Lower leg skin (tissue), 4 donors: ENCODE measurements around the gene COMT. TPM values are rescaled to one million over a fixed set of nuclear protein-coding genes. Genes with fewer than 3 reads are reported as not detected.
"Not testable (repeated sequence)": the region's sequence is repeated elsewhere in the genome, so short reads cannot be mapped to it uniquely, and the experiment has no call there.

ENCODE experiments used
- DNase-seq, 2 donors: peaks; one replicate each; pipeline ENCODE4 v3.0.0-alpha.2; 2019; ENCODE audit warnings: low spot score in 2 of 2
- H3K4me3 ChIP-seq: fragments of 200-600 bp; sonication (generic); 2 replicates; pipeline ENCODE4 v1.5.1; 2017; ENCODE audit warnings: mild to moderate bottlenecking, low read depth; ENCODE audit not compliant: poor library complexity, severe bottlenecking
- POLR2A ChIP-seq, 2 donors: fragments of 450-650 bp; IDR thresholded peaks; one replicate each; pipeline ENCODE4 v1.6.1; 2016 to 2017; ENCODE audit warnings: antibody characterized with exemption in 2 of 2, mild to moderate bottlenecking in 1 of 2, moderate library complexity in 1 of 2
- WGBS, 2 donors: methylation state at CpG; one replicate each; pipeline ENCODE4 v1.1.5; 2018; 5-methylcytosine and 5-hydroxymethylcytosine counted together
- intact Hi-C: fragments of 100-400 bp; cut with DNase I; formaldehyde crosslinking; loops from one replicate; pipeline ENCODE4 v1.15.0; 2023; ENCODE audit warnings: low total_unique reads
- total RNA-seq, 4 donors: library from RNA; depleted of rRNA; stranded (reverse); fragments of >200 nt; gene quantifications; one replicate each; pipeline ENCODE4 v1.1.0, GENCODE V29; 2016
- TF ChIP-seq, protein P1 (sequence below), 3 donors: fragments of 450-650 bp; IDR thresholded peaks; one replicate each; pipeline ENCODE4 v1.5.1; 2016; ENCODE audit warnings: antibody characterized with exemption in 3 of 3, mild to moderate bottlenecking in 3 of 3, moderate library complexity in 2 of 3

COMT gene
- total RNA-seq, 4 donors from 2014 or later = 224 to 306 (median 272) TPM

GRCh38 chr22:19930551-19931486 lies 10.8 kb upstream of the COMT start:
- DNase-seq = no peak
- no peak for TF ChIP-seq POLR2A (IDR thresholded peaks at IDR 0.05)
- TF ChIP-seq, protein P1, sequence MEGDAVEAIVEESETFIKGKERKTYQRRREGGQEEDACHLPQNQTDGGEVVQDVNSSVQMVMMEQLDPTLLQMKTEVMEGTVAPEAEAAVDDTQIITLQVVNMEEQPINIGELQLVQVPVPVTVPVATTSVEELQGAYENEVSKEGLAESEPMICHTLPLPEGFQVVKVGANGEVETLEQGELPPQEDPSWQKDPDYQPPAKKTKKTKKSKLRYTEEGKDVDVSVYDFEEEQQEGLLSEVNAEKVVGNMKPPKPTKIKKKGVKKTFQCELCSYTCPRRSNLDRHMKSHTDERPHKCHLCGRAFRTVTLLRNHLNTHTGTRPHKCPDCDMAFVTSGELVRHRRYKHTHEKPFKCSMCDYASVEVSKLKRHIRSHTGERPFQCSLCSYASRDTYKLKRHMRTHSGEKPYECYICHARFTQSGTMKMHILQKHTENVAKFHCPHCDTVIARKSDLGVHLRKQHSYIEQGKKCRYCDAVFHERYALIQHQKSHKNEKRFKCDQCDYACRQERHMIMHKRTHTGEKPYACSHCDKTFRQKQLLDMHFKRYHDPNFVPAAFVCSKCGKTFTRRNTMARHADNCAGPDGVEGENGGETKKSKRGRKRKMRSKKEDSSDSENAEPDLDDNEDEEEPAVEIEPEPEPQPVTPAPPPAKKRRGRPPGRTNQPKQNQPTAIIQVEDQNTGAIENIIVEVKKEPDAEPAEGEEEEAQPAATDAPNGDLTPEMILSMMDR (IDR thresholded peaks at IDR 0.05) = no peak
- intact Hi-C loops = no loop called here
- no peak overlapping the region for H3K4me3 ChIP-seq
- 90 to 92% methylated on average over 21 of the region's 21 CpGs for WGBS, 2 donors

GRCh38 chr22:19931514-19931913 lies 10.1 kb upstream of the COMT start:
- 96% methylated on average over 8 of the region's 8 CpGs for WGBS, 2 donors
- TF ChIP-seq, protein P1 (IDR thresholded peaks at IDR 0.05) = no peak
- TF ChIP-seq POLR2A (IDR thresholded peaks at IDR 0.05) = no peak
- intact Hi-C loops = no loop called here

DNA sequence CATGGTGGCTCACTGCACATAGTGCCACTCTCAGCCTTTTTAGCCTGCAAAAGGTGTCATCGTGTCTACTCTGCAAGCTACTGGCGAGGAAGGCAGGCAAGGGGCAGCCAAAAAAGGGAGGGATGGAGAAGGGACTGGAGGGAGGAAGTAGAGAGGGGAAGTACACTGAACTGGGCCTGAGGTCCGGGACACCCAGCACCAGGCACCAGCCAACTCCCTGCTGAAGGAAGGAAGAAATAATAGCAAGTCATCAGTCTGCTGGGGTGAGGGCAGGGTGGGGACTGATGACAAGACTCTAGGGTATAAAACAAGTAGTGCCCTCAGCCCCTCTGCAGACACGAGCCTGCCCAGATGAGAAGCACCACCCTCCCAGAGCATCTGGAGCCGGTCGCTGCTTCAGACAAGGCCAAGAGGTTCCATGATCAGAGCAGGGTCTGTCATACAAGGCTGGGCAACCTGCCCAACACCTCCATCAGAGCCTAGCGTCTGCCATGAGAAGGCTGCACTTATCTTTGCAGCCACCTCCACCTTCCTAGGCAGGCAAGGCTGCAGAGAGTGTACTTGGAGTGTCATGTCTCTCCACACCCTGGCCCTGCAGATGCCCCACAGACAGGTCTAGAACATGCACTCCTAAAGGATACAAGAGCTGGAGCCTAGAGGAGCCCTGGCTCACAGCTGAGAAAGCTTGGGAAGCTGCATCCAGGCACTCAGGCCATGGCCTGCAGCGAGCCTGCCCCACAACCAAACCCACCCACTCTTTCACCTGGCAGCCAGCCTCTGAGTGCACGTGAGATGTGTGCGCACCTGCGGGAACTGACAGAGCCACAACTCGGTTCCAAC lies 9.0 kb upstream of the COMT start:
- DNase-seq = peak in 1 of 2 donors; percentile 41
- 56 to 68% methylated on average over 12 of the region's 12 CpGs for WGBS, 2 donors
- H3K4me3 ChIP-seq = no peak overlapping the region
- intact Hi-C loops = no loop called here
- TF ChIP-seq, protein P1 (IDR thresholded peaks at IDR 0.05) = no peak
- no peak for TF ChIP-seq POLR2A (IDR thresholded peaks at IDR 0.05)

More at GRCh38 chr22:19931514-19931913, 10.1 kb upstream of the COMT start:
- no peak for DNase-seq
- no peak overlapping the region for H3K4me3 ChIP-seq

DNA sequence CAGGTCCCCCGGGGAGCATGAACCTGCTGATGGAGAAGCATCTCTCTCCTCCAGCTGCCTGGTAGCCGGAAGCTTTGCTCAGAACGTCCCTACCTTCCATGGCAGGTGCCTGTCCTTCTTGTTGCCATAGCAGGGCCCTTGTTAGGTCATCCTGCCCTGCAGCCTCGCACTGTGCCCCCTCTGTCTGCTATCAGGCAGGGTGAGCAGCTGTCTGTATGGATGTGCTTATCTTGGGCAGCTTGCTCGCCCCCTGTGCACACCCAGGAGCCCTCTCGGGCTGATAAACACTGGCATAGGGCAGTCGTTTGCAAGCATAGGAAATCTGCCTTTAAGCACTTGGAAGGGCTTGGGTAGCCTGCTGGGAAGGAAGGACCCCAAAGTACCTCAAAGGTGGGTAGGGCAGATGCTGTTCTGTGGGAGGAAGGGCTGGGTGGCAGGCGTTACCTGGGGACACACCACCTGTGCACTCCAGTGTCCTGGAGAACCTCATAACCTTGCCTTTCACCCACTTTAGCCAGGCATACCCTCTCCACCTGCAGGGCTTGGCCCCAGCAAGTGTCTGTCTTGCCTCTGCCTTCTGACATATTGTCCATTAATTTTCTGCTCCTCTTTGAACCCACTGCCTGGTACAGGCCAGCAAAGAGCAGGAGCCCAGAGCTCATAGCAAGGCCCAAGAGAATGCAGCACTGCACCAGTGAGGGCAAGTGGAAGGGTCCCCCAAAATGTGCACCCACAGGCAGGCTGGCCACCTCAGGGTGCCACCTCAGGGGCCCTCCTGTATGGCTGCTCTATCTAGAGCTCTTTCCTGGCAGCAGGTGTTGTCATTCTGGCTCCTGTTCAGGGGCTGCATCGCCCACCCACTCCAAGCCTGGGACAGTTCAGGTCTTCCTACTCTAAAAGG lies 8.0 kb upstream of the COMT start:
- 80 to 82% methylated on average over 9 of the region's 9 CpGs for WGBS, 2 donors
- TF ChIP-seq, protein P1 (IDR thresholded peaks at IDR 0.05) = no peak
- TF ChIP-seq POLR2A (IDR thresholded peaks at IDR 0.05) = no peak
- intact Hi-C loops = no loop called here
- DNase-seq = no peak
- H3K4me3 ChIP-seq = no peak overlapping the region

DNA sequence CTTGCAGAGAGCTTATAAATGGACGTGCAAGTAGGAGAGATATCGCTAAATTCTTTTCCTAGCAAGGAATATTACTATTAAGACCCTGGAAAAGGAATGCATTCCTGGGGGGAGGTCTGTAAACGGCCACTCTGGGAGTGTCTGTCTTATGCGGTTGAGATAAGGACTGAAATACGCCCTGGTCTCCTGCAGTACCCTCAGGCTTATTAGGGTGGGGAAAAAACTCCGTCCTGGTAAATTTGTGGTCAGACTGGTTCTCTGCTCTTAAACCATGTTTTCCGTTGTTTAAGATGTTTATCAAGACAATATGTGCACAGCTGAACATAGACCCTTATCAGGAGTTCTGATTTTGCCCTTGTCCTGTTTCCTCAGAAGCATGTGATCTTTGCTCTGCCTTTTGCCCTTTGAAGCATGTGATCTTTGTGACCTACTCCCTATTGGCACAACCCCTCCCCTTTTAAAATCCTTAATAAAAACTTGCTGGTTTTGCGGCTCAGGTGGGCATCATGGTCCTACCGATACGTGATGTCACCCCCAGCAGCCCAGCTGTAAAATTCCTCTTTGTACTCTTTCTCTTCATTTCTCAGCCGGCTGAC lies 6.4 kb upstream of the COMT start:
- DNase-seq, intact Hi-C loops, H3K4me3 ChIP-seq: not testable (repeated sequence)
- 82 to 84% methylated on average over 11 of the region's 11 CpGs for WGBS, 2 donors
